ENCODE data around the gene KRT25.

GRCh38 chr17:40750391-40750790, 4.7 kb downstream of the KRT25 start:
- TF ChIP-seq POLR2AphosphoS5 (IDR thresholded peaks at IDR 0.05; ENCODE audit: low read depth, low read length) (no peak), SPI1 (IDR thresholded peaks at IDR 0.05; ENCODE audit: low read depth, low read length) (no peak), POLR2A (IDR thresholded peaks at IDR 0.05; ENCODE audit: low read depth, low read length) (no peak), TAF1 (IDR thresholded peaks at IDR 0.05; ENCODE audit: low read depth, low read length) (no peak), POU2F2 (IDR thresholded peaks at IDR 0.05; ENCODE audit: low read depth, low read length) (no peak)
